Measurements from ENCODE around the gene ZNF763.
"Not testable (repeated sequence)": the region's sequence is repeated elsewhere in the genome, so short reads cannot be mapped to it uniquely, and the experiment has no call there.

Gene ZNF763

GRCh38 chr19:11971041-11971440 lies 6.2 kb downstream of the ZNF763 start:
- no peak for DNase-seq (ENCODE audit: low read depth, low spot score)

DNA sequence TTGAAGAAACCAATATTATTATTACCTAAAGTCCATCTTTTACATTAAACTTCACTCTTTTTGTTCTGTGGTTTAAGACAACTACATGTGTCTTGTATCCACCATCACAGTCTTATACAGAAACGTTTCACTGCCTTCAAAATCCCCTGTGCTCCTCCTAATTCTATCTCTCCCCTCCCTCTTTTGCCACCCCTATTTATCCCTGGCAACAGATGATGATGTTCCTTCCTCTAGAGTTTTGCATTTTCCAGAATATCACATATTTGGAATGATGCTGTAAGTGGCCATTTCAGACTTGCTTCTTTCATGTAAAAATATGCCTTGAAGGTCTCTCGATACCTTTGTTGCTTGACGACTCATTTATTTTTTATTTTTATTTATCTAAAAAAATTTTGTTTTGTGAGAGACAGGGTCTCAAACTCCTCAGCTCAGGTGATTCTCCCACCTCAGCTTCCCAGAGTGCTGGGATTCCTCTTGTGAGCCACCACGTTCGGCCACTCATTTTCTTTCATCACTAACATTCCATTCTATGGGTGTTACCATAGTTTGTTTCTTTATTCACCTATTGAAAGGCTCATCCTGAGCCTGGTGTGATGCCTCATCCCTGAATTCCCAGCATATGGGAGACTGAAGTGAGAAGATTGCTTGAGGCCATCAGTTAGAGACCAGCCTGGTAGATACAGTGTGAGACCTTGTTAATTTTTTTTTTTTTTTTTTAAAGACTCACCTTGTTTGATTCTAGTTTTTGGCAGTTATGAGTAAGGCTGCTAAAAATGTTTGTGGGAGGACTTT lies 8.4 kb downstream of the ZNF763 start:
- DNase-seq (ENCODE audit: low read depth, low spot score): no peak

GRCh38 chr19:11978492-11979100 lies 13.8 kb downstream of the ZNF763 start:
- DNase-seq (ENCODE audit: low read depth, low spot score): no peak

DNA sequence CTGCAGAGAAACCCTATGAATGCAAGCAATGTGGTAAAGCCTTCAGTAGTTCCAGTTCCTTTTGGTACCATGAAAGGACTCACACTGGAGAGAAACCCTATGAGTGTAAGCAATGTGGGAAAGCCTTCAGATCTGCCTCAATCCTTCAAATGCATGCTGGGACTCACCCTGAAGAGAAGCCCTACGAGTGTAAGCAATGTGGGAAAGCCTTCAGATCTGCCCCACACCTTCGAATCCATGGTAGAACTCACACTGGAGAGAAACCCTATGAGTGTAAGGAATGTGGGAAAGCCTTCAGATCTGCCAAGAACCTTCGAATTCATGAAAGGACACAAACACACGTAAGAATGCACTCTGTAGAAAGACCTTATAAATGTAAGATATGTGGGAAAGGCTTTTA lies 14.7 kb downstream of the ZNF763 start:
- no peak for DNase-seq (ENCODE audit: low read depth, low spot score)

DNA sequence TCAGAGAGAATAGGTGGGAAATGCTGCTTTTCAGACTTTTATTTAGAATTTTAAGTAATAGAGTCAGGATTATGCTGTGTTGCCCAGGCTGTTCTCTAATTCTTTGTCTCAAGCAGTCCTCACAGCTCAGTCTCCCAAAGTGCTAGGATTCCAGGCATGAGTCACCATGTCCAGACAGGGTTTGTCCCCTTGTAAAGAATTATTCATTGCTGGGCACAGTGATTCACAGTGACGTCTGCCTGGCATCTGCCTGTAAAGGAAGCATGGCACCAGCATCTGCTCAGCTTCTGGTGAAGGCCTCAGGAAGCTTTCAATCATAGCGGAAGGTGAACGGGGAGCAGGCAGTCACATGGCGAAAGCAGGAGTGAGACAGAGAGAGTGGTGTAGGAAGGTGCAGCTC lies 17.7 kb downstream of the ZNF763 start:
- DNase-seq (ENCODE audit: low read depth, low spot score): no peak

DNA sequence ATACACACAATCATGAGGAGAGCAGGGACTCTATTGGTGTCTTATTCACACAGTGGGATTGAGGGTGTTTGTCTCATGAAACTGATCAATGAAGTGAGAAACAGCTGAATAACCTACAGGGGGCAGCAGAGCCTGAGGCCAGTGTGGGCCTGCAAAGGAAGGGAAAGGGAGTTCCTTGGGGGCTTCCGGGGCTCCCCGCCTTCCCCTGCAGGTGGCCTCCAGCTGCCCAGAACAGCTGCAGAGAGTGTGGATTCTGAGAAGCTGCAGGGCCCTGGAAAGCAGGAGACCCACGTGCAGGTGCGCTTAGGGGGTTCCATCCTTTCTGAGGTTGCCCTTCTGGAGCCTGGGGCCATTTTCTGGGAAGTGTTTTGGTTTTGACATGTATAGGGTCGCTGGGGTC lies 20.1 kb downstream of the ZNF763 start:
- no peak for DNase-seq (ENCODE audit: low read depth, low spot score)

- no peak for DNase-seq (ENCODE audit: low read depth, low spot score)
Measured at GRCh38 chr19:11986754-11987153, 21.9 kb downstream of the ZNF763 start.

DNA sequence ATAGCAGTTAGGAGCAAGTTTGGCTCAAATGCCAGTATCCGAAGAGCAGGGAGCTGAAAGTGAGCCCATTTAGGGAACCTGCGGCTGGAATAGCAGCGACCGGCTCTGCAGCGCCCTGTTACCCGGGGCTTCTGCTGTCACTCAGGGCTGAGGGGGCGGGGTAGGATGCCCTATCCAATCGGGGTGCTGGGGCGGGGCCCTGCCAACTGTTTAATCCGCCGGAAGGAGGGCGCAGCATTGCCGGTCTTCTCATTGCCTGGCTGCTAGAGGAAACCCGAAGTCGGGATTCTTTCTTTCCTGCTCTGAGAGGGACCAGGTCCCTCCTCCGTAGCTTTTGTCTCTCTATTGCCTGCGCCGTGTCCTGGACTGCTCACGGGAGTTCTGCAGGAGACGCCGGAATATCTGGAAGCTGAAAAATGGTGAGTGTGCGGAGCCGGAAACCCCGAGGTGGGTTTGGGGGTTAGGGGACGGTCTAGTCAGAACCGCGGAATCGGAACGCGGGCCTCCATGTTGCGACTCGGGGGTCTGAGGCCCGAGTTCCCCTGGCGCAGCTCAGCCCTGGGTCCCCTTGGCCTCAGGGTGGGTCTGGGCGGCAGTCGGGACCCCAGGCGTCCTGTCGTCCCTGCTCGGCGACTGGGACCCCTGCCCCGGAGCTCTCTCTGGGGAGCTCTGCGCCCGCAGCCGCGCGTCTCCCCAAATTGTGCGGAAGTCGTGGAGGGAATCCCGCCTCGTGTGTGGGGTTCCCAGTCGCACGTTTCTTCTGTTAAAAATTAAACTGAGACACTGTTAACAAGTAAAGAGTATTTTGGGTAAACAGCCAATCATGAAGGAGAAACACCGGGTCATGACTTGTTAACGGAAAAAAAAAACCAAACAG lies 22.8 kb downstream of the ZNF763 start:
- peak; percentile 65 for DNase-seq (ENCODE audit: low read depth, low spot score)

- DNase-seq (ENCODE audit: low read depth, low spot score): no peak
Measured at GRCh38 chr19:11989112-11989456, 24.2 kb downstream of the ZNF763 start.

GRCh38 chr19:11991921-11992320 lies 27.1 kb downstream of the ZNF763 start:
- DNase-seq (ENCODE audit: low read depth, low spot score): not testable (repeated sequence)

DNA sequence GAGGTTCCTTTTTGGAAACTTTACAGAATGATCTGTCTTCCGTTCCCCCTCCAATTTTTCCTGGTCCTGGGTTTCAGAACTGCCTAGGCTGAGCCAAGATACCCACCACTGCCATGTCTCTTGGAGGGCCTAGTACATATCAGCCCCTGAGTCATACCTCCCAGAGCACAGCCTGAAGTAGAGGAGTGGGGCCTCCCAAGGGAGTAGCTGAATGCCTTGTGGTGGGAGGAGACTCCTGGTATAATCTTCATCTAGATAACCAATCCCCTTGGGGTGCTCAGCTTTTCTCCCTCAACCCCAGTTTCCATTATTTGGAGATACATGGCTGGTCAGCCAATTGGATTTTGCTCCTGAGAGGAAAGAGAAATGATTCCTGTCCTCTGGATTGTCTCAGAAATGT lies 30.3 kb downstream of the ZNF763 start:
- DNase-seq (ENCODE audit: low read depth, low spot score): no peak

DNA sequence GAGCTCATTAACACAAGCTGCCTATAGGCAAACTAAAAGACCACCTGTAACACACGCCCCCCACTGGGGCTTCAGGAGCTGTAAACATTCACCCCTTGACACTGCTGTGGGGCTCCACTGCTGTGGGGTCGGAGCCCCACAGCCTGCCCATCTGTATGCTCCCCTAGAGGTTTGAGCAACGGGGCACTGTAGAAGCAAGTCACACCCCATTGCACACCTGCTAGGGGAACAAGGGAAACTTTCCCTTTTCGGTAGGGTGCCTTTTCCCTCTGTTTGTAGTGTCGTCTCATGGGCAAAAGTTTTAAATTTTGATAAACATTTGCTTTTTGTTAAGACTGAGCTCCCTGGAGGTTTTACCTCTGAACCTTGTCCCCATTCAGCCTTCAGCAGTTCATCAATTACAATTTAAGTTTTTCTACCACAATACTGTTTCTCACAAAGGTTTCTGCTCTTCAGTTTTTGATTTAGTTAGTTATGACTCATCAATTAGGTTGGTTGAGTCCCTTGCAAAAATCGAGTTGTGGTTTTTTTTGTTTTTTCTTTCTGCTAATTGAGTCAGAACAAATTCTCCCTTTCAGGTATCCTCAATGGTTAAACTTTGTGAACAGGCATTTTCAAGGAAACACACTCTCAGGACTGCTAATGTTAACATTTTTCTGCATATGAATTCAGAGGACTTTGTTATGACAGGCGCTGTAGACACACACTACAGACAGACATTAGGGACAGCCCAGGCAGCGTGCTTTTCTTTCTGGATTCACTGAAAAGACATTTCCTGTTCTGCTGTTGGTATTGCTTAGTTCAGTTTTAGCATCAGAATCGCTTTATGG lies 35.5 kb downstream of the ZNF763 start:
- DNase-seq (ENCODE audit: low read depth, low spot score): no peak

DNA sequence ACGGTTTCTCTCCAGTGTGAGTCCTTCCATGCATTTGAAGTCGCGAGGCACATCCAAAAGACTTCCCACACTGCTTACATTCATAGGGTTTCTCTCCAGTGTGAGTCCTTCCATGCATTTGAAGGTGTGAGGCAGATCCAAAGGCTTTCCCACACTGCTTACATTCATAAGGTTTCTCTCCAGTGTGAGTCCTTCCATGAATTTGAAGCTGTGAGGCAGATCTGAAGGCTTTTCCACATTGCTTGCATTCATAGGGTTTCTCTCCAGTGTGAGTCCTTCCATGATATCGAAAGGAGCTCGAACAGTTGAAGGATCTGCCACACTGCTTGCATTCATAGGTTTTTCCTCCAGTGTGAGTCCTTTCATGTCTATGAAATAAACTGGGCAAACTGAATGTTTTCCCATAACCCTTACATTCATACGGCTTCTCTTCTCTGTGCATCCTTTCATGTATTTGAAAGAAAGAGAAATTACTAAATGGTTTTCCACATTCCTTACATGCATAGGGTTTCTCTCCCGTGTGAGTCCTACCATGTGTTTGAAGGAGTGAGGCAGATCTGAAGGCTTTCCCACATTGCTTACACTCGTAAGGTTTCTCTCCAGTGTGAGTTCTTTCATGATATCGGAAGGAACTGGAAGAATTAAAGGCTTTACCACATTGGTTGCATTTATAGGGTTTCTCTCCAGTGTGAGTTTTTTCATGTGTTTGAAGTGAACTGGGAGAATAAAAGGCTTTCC lies 50.3 kb downstream of the ZNF763 start:
- no peak for DNase-seq (ENCODE audit: low read depth, low spot score)

GRCh38 chr19:12015753-12016116 lies 50.9 kb downstream of the ZNF763 start:
- no peak for DNase-seq (ENCODE audit: low read depth, low spot score)
